Heart left ventricle (tissue), 16 donors: ENCODE results near the gene ELFN2. TPM values are rescaled to one million over a fixed set of nuclear protein-coding genes. Genes with fewer than 3 reads are reported as not detected.

Experiments
- ATAC-seq, 4 donors: fragments of 200-7000 bp; cut with Tn5 transposase; one replicate each; pipeline ENCODE4 v1.9.1; 2020 to 2022; ENCODE audit warnings: moderate library complexity in 4 of 4, mild to moderate bottlenecking in 3 of 4, moderate number of reproducible peaks in 1 of 4
- DNase-seq, 5 donors: peaks; one replicate each; pipeline ENCODE4 v3.0.0-alpha.2; 2020
- H3K27ac ChIP-seq, 12 donors: fragments of 200-600 bp; sonication (generic) in 4 of 12; one replicate each; pipeline versions ENCODE4 v1.5.0 to v1.8.0; 2016 to 2022; ENCODE audit warnings: mild to moderate bottlenecking in 2 of 12
- H3K27me3 ChIP-seq, 9 donors: fragments of 200-600 bp; sonication (generic) in 2 of 9; one replicate each; pipeline versions ENCODE4 v1.5.1 to v1.8.0; 2016 to 2022; ENCODE audit warnings: mild to moderate bottlenecking in 3 of 9
- H3K36me3 ChIP-seq, 9 donors: fragments of 200-600 bp; sonication (generic) in 2 of 9; one replicate each; pipeline versions ENCODE4 v1.5.0 to v1.8.0; 2018 to 2022; ENCODE audit warnings: mild to moderate bottlenecking in 2 of 9
- H3K4me1 ChIP-seq, 12 donors: fragments of 200-600 bp; sonication (generic) in 4 of 12; one replicate each; pipeline versions ENCODE4 v1.5.0 to v1.8.0; 2016 to 2022; ENCODE audit warnings: mild to moderate bottlenecking in 3 of 12
- H3K4me3 ChIP-seq, 12 donors: fragments of 200-600 bp; sonication (generic) in 4 of 12; one replicate each; pipeline versions ENCODE4 v1.5.0 to v1.8.0; 2017 to 2022; ENCODE audit warnings: mild to moderate bottlenecking in 9 of 12, moderate library complexity in 4 of 12
- H3K9me3 ChIP-seq, 12 donors: fragments of 200-600 bp; sonication (generic) in 4 of 12; one replicate each; pipeline versions ENCODE4 v1.5.0 to v1.8.0; 2016 to 2022; ENCODE audit warnings: mild to moderate bottlenecking in 1 of 12
- CTCF ChIP-seq, 12 donors: fragments of 200-600 bp; sonication (generic) in 4 of 12; IDR thresholded peaks; one replicate each; pipeline versions ENCODE4 v1.5.0 to v1.8.0; 2018 to 2022; ENCODE audit warnings: antibody characterized with exemption in 12 of 12, mild to moderate bottlenecking in 5 of 12
- POLR2A ChIP-seq, 2 donors: fragments of 450-650 bp; IDR thresholded peaks; one replicate each; pipeline ENCODE4 v1.6.1; 2017; ENCODE audit warnings: antibody characterized with exemption in 2 of 2, mild to moderate bottlenecking in 2 of 2, moderate library complexity in 2 of 2
- WGBS, 4 donors: extraction: QIAGEN DNeasy Blood & Tissue Kit in 2 of 4; methylation state at CpG; one replicate each; pipeline versions ENCODE4 v1.1.5 to v1.1.7; 2013 to 2018; 5-methylcytosine and 5-hydroxymethylcytosine counted together
- intact Hi-C, 10 donors: fragments of 100-400 bp; cut with DNase I; formaldehyde crosslinking; loops; one replicate each; pipeline versions ENCODE4 v1.11.1 to v1.14.2; 2022
- polyA plus RNA-seq, 2 donors: library from polyadenylated mRNA; stranded (reverse); fragments of 200-250 nt; gene quantifications; one replicate each; pipeline ENCODE4 v1.2.3, GENCODE V29; 2013
- total RNA-seq, 9 donors: library from RNA; depleted of rRNA in 2 of 9; stranded (reverse); fragments of >200 nt in 2 of 9; fragmentation: NEBNext Ultra II Directional in 3 of 9; extraction: Animal tissue kit (Norgen Biotek cat#: 25700) in 3 of 9; gene quantifications; one replicate each; pipeline versions ENCODE4 v1.1.0 to v1.2.4, GENCODE V29; 2016 to 2023
- donor health status: ischemic (EF 13 %, LVEDD 7.1; RV severe dilation, severe dysfunction).
- donor health status: healthy with polysubstance abuse.
- donor health status: DM: no; HTN: yes; CAD: no.
- donor health status: DM: no; HTN: no; CAD: no.
- donor health status: ischemic (EF 25% LVEDD 6.9; RV normal size, moderate dysfunction).
- donor health status: ischemic (EF 25% LVEDD 5.7; RV mildly dilated, moderate dysfunction).
- donor health status: healthy.
- donor health status: DM: yes; HTN: yes; CAD: no.
- donor health status: ischemic (EF 35%, LVEDD 5.7; RV mildly dilated, moderate dysfunction).
- donor health status: nonischemic (EF 11% LVEDD 7.7; RV severe dilation, severe dysfunction).
- donor health status: DM: yes; HTN: yes; CAD: no.
- donor health status: PGD.
- donor health status: ischemic (EF 29% LVEDD 5.4; RV normal size, mild dysfunction).
- donor health status: nonischemic (EF 23%, LVEDD 6.1; RV moderate dilation, normal function).

Gene ELFN2
- total and polyA plus RNA-seq, 11 donors = 0.01 to 0.72 (median 0.05) TPM; not detected in 4

- Histone ChIP-seq H3K27ac (no peak overlapping the region), H3K27me3 (peaks cover 17 to 67% (median 36%) of the 10 kb centered on the region in 9 donors), H3K4me3 (no peak overlapping the region), H3K9me3 (no peaks in the 10 kb centered on the region), H3K36me3 (no peaks in the 10 kb centered on the region), H3K4me1 (peaks cover 0 to 8% (median 0%) of the 10 kb centered on the region in 12 donors)
- intact Hi-C loops = loop anchor here in 1 of 10 donors (10.0 kb wide), 1 partner anchor 104 kb away; the partner anchor contains the start of gene ELFN2
- no peak for TF ChIP-seq CTCF (IDR thresholded peaks at IDR 0.05)
- no peak for TF ChIP-seq POLR2A (IDR thresholded peaks at IDR 0.05)
- DNase-seq (peak in 1 of 5 donors; percentile 55), ATAC-seq (no peak)
- WGBS, 4 donors = 74 to 79% (median 77%) methylated on average over 16 of the region's 16 CpGs
Observed at GRCh38 chr22:37320726-37321677, 106.3 kb downstream of the ELFN2 start.

- Histone ChIP-seq H3K4me3 (no peak overlapping the region), H3K4me1 (peaks cover 0 to 12% (median under 1%) of the 10 kb centered on the region in 12 donors), H3K27me3 (peaks cover 8 to 52% (median 24%) of the 10 kb centered on the region in 9 donors), H3K36me3 (no peaks in the 10 kb centered on the region), H3K27ac (no peak overlapping the region), H3K9me3 (no peaks in the 10 kb centered on the region)
- WGBS, 4 donors = 43 to 56% (median 53%) methylated on average over 10 of the region's 10 CpGs
- intact Hi-C loops = loop anchor here in 6 of 10 donors (5.0 to 10.0 kb wide), 7 partner anchors 105 to 275 kb away; partner anchors contain the start of gene ELFN2 (in 4 of the 6)
- TF ChIP-seq CTCF (IDR thresholded peaks at IDR 0.05) (no peak), POLR2A (IDR thresholded peaks at IDR 0.05) (no peak)
- no peak for DNase-seq
- no peak for ATAC-seq
Observed at GRCh38 chr22:37319469-37319868, 107.8 kb downstream of the ELFN2 start.

- ATAC-seq (no peak), DNase-seq (peak in 1 of 5 donors; percentile 63)
- WGBS, 4 donors = 59 to 64% (median 61%) methylated on average over 18 of the region's 18 CpGs
- TF ChIP-seq CTCF (IDR thresholded peaks at IDR 0.05) (no peak), POLR2A (IDR thresholded peaks at IDR 0.05) (no peak)
- no peaks in the 10 kb centered on the region for H3K9me3 ChIP-seq
- no peak overlapping the region for H3K4me3 ChIP-seq
- peaks cover 0 to 18% (median 1%) of the 10 kb centered on the region in 12 donors for H3K4me1 ChIP-seq
- intact Hi-C loops = loop anchor here in 6 of 10 donors (5.0 to 10.0 kb wide), 7 partner anchors 106 to 276 kb away; partner anchors contain the start of gene ELFN2 (in 4 of the 6)
- H3K27ac ChIP-seq = no peak overlapping the region
- peaks cover under 1 to 42% (median 15%) of the 10 kb centered on the region in 9 donors for H3K27me3 ChIP-seq
- peaks cover 0 to 9% (median 0%) of the 10 kb centered on the region in 9 donors for H3K36me3 ChIP-seq
Observed at GRCh38 chr22:37318364-37319109, 108.7 kb downstream of the ELFN2 start.

Other genes with a start within 250 kb of the ELFN2 start
- gene C1QTNF6, start 239.2 kb downstream of the ELFN2 start, total RNA-seq = 10 to 100 TPM in 1 of 9 donors, 1 to 10 TPM in 6, under 1 TPM in 2; 0.31 to 11.9 (median 1.4) TPM
- 1 to 10 TPM in 1 of 2 donors, under 1 TPM in 1; 0.99 to 3.0 TPM for gene C1QTNF6, start 239.2 kb downstream of the ELFN2 start, polyA plus RNA-seq
- under 1 TPM in 1 of 9 donors, not detected in 8; 0.07 TPM for gene SSTR3, start 215.0 kb downstream of the ELFN2 start, total RNA-seq
- gene SSTR3, start 215.0 kb downstream of the ELFN2 start, polyA plus RNA-seq = not detected
- 10 to 100 TPM in 2 of 9 donors, 1 to 10 TPM in 7; 1.4 to 60.5 (median 3.8) TPM for gene RAC2, start 183.2 kb downstream of the ELFN2 start, total RNA-seq
- gene RAC2, start 183.2 kb downstream of the ELFN2 start, polyA plus RNA-seq = 1 to 10 TPM; 1.3 to 4.6 TPM
- gene CYTH4, start 145.0 kb downstream of the ELFN2 start, total RNA-seq = 10 to 100 TPM in 2 of 9 donors, 1 to 10 TPM in 7; 2.5 to 57.8 (median 4.4) TPM
- 1 to 10 TPM; 2.4 to 2.5 TPM for gene CYTH4, start 145.0 kb downstream of the ELFN2 start, polyA plus RNA-seq
- gene MFNG, start 58.9 kb upstream of the ELFN2 start, total RNA-seq = 10 to 100 TPM in 4 of 9 donors, 1 to 10 TPM in 5; 5.8 to 25.6 (median 9.6) TPM
- 10 to 100 TPM in 1 of 2 donors, 1 to 10 TPM in 1; 7.1 to 16.3 TPM for gene MFNG, start 58.9 kb upstream of the ELFN2 start, polyA plus RNA-seq
- 10 to 100 TPM in 3 of 9 donors, 1 to 10 TPM in 6; 5.2 to 12.6 (median 8.1) TPM for gene CARD10, start 91.9 kb upstream of the ELFN2 start, total RNA-seq
- 10 to 100 TPM in 1 of 2 donors, 1 to 10 TPM in 1; 7.8 to 13.9 TPM for gene CARD10, start 91.9 kb upstream of the ELFN2 start, polyA plus RNA-seq
- gene CDC42EP1, start 133.0 kb upstream of the ELFN2 start, total RNA-seq = 10 to 100 TPM; 11.9 to 34.9 (median 23.8) TPM
- 10 to 100 TPM; 10.4 to 17.7 TPM for gene CDC42EP1, start 133.0 kb upstream of the ELFN2 start, polyA plus RNA-seq
- 10 to 100 TPM in 1 of 9 donors, 1 to 10 TPM in 1, not detected in 7; 5.3 to 10.3 TPM for gene LGALS2, start 152.6 kb upstream of the ELFN2 start, total RNA-seq
- gene LGALS2, start 152.6 kb upstream of the ELFN2 start, polyA plus RNA-seq = under 1 TPM in 1 of 2 donors, not detected in 1; 0.17 TPM
- gene GGA1, start 181.4 kb upstream of the ELFN2 start, total RNA-seq = 10 to 100 TPM; 22.7 to 45.7 (median 27.4) TPM
- gene GGA1, start 181.4 kb upstream of the ELFN2 start, polyA plus RNA-seq = 10 to 100 TPM; 27.4 to 39.4 TPM
- 10 to 100 TPM in 1 of 9 donors, 1 to 10 TPM in 6, under 1 TPM in 2; 0.44 to 19.7 (median 2.0) TPM for gene SH3BP1, start 212.2 kb upstream of the ELFN2 start, total RNA-seq
- 1 to 10 TPM in 1 of 2 donors, under 1 TPM in 1; 1.00 to 2.2 TPM for gene SH3BP1, start 212.2 kb upstream of the ELFN2 start, polyA plus RNA-seq
- 10 to 100 TPM; 15.2 to 33.1 (median 25.9) TPM for gene PDXP, start 231.2 kb upstream of the ELFN2 start, total RNA-seq
- 10 to 100 TPM; 12.8 to 36.4 TPM for gene PDXP, start 231.2 kb upstream of the ELFN2 start, polyA plus RNA-seq
- gene LGALS1, start 248.2 kb upstream of the ELFN2 start, total RNA-seq = 1,000 to 10,000 TPM in 3 of 9 donors, 100 to 1,000 TPM in 6; 722 to 2,034 (median 903) TPM
- 1,000 to 10,000 TPM; 1,230 to 2,204 TPM for gene LGALS1, start 248.2 kb upstream of the ELFN2 start, polyA plus RNA-seq